GM12878 (cell line): ENCODE measurements around the gene DFFB.

Source experiments
- BCL11A ChIP-seq: IDR thresholded peaks from 2 replicates; pipeline ENCODE4 v1.6.1; 2011; ENCODE audit warnings: low read depth, low read length
- CBX3 ChIP-seq: fragments of 200-600 bp; sonication (generic); IDR thresholded peaks from 2 replicates; pipeline ENCODE4 v1.6.1; 2016; ENCODE audit warnings: low read depth, borderline replicate concordance
- CEBPB ChIP-seq, 2 experiments: fragments of 150-350 bp in 1 of 2; IDR thresholded peaks; 2 replicates each; pipeline ENCODE4 v1.6.1; 2012 to 2014; ENCODE audit warnings: low read depth in 2 of 2, low read length in 2 of 2, borderline replicate concordance in 1 of 2, inconsistent platforms in 1 of 2
- CEBPZ ChIP-seq: fragments of 150-350 bp; IDR thresholded peaks from 2 replicates; pipeline ENCODE4 v1.6.1; 2016; ENCODE audit warnings: low read depth, low read length
- CTCF ChIP-seq, 3 experiments: IDR thresholded peaks in 2 of 3; conservative IDR thresholded peaks in 1 of 3; 2 replicates each; pipeline ENCODE4 v1.5.1; 2011; ENCODE audit warnings: low read depth in 3 of 3, low read length in 3 of 3, mild to moderate bottlenecking in 3 of 3, control low read depth in 2 of 3, moderate library complexity in 2 of 3, inconsistent platforms in 1 of 3, mixed read lengths in 1 of 3; ENCODE audit not compliant: control insufficient read depth in 2 of 3, insufficient read depth in 1 of 3; ENCODE audit errors: extremely low read depth in 1 of 3
- MYC ChIP-seq: IDR thresholded peaks from 2 replicates; pipeline ENCODE4 v1.6.1; 2011; ENCODE audit warnings: mild to moderate bottlenecking, low read length, moderate library complexity, inconsistent platforms; ENCODE audit not compliant: insufficient read depth, insufficient replicate concordance, insufficient read length, severe bottlenecking
- POLR2A ChIP-seq: IDR thresholded peaks from 2 replicates; pipeline ENCODE4 v1.6.1; 2011; ENCODE audit warnings: low read depth, mild to moderate bottlenecking, low read length
- POLR2AphosphoS5 ChIP-seq: IDR thresholded peaks from 2 replicates; pipeline ENCODE4 v1.6.1; 2011; ENCODE audit warnings: mild to moderate bottlenecking, low read length, inconsistent platforms
- YY1 ChIP-seq: IDR thresholded peaks from 2 replicates; pipeline ENCODE4 v1.6.1; 2011; ENCODE audit warnings: low read depth, mild to moderate bottlenecking, low read length

- TF ChIP-seq YY1: no peak
- TF ChIP-seq BCL11A: no peak
- no peak for TF ChIP-seq CBX3
- no peak for TF ChIP-seq POLR2A
- TF ChIP-seq MYC: no peak
- no peak for TF ChIP-seq POLR2AphosphoS5
- no peak for TF ChIP-seq CEBPZ
- no peak for TF ChIP-seq CEBPB (IDR thresholded peaks at IDR 0.05; ENCODE audit: borderline replicate concordance in 1 of 2, low read depth in 2 of 2, low read length in 2 of 2)
- TF ChIP-seq CTCF (IDR thresholded peaks at IDR 0.05 in 2 of 3, conservative IDR thresholded peaks at IDR 0.05 in 1 of 3; ENCODE audit: control insufficient read depth in 2 of 3, extremely low read depth in 1 of 3, insufficient read depth in 1 of 3, low read depth in 3 of 3, low read length in 3 of 3): no peak
These were observed 52.3 kb downstream of the DFFB start for GRCh38 chr1:3909615-3910014.
